Stimulated activated CD8-positive, alpha-beta memory T cell treated with anti-CD3 and anti-CD28 coated beads, Interleukin-7, amount 100 ng/mL, for 1 hour (primary cell): ENCODE results near the gene KLHL3.

Experiments used
- DNase-seq, 2 donors: peaks; one replicate each; pipeline ENCODE4 v3.0.0-alpha.2; 2020; ENCODE audit warnings: low read depth in 2 of 2

KLHL3 gene

DNA sequence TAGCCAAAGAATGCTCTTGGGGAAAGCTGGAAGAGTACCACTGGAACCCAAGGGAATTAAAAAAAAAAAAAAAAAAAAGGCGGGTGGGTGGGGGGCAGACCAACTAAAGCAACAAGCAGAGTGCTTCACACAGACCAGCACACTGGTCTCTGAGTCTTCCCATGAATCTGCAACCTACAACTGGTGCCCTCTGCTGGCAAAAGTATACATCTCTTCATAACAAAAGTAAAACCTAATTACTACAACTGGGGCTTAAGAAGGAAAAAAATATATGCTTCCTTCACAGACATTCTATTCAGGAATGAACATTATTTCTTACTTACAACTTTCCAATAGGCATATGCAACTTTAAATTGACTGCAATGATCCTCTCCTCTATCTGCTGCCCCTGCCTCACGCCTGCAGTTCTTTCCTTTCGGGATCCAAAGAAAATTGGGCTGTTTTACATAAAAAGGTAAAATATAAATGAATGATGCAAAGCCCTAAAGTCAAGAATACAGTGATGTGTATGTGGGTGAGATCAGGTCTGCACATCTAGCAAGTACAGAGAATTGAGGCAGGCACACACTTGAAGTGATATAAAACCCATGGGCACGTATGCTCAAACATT, 7.2 kb upstream of the KLHL3 start:
- DNase-seq: no peak

DNA sequence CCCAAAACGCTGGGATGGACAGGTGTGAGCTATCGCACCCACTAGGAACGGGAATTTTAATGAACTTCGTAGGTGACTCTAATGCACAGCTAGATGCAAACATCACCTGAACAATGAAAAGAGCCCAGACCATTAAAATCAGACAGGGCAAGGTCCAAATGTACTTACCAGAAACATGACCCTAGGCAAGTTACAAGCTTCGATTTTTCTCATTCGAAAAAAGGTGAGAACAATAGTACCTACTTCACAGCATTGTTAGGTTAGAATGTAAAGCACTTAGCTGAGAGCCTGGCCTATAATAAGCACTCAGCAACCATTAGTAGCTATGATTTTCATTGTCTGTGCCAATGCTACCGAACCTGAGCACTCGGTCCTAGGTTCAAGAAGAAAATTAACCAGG, 5.8 kb upstream of the KLHL3 start:
- no peak for DNase-seq

DNA sequence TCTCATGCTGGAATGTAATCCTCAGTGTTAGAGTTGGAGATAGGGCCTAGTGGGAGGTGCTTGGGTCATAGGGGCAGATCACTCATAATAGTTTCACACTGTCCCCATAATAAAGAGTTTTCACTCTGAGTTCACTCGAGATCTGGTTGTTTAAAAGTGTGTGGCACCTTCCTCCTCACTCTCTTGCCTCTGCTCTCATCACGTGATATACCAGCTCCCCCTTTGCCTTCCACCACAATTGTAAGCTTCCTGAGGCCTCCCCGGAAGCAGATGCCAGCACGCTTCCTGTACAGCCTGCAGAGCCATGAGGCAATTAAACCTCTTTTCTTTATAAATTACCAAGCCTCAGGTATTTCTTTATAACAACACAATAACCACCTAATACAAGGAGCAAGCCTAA, 3.8 kb upstream of the KLHL3 start:
- no peak for DNase-seq

DNA sequence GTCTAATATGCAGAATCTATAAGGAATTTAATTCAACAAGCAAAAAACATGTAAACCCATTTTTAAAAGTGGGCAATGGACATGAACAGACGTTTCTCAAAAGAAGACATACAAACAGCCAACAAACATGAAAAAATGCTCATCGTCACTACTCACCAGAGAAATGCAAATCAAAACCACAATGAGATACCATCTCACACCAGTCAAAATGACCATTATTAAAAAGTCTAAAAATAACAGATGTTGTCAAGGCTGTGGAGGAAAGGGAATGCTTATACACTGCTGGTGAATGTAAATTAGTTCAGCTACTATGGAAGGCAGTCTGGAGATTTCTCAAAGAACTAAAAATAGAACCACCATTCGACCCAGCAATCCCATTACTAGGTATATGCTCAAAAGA, 3.1 kb upstream of the KLHL3 start:
- DNase-seq: no peak

DNA sequence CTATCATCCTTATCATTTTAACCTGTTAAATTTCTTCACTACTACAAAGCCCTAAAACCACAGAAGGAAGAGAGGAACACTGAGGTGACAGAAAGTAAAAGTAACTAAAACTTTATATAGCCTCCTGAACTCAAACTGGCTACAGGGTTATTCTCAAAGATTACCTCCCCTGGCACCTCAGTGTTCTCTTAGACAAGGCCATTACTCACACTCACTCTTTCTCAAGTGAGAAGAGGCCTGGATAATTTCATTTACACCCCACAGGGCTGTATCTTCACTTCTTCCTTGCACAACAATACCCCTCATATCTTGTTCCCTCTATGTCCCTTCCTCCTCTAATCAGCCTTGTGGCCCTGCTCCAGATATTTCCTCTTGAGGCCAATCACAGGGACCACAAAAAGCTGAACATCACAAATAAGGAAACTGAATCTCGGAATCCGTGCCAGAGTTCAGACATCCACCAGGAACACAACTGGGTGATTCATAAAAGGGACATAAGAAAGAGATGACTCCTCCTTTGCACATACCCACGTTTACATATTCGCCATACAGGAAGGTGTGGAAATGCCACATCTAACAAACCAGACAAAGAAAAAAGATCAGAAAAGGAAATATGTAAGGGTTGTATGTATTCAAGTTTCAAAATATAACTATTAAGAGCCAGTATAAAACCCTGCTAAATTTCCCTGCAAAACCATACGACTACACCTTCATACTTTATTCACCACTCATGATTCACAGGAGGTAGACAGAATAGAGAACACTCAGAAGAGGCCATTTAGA, 1.7 kb upstream of the KLHL3 start:
- no peak for DNase-seq

DNA sequence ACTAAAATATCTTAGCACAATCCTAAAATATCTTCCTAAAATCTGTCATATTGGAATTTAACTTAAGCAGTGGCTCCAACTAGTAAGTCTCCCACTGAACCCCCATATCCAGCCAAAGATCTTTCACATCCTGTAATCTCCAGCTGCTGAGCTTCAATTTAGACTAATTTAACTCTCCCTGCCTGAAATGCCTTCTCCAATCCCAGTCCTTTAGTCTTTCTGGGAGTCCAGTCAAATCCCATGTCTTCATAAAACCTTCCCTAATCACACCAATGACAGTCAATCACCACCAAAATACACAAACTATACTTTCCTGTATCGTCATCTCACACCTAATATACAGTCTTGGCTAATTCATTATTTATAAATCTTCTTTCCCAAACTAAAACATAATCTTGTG, 607 bp upstream of the KLHL3 start:
- no peak for DNase-seq

DNA sequence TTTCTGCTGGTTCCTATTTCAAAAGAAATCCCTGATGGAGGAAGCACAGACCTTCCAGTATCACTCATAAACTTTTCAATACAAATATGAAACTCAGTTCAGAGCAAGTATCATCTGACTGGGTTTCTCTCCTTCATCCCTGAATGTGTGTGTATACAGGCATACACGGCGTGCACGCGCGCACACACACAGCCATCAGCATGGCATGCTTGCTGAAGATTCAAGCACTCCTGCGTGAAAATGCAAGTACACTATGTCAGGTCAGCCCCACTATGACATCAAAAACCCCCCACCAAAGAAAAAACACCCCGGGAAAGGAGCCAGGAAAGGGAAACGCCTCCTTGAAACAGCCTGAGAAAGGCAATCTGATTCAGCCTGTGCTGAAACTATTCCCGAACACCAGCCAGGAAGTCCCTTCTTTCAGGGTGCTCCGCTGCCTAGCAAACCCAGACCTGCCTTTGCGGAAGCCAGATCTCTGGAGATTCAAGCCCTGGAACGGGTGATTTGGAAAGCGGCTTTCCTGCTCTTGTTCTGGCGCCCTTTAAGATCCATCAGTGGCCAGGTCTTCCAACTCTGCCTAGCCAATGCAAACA, 831 bp downstream of the KLHL3 start:
- no peak for DNase-seq

DNA sequence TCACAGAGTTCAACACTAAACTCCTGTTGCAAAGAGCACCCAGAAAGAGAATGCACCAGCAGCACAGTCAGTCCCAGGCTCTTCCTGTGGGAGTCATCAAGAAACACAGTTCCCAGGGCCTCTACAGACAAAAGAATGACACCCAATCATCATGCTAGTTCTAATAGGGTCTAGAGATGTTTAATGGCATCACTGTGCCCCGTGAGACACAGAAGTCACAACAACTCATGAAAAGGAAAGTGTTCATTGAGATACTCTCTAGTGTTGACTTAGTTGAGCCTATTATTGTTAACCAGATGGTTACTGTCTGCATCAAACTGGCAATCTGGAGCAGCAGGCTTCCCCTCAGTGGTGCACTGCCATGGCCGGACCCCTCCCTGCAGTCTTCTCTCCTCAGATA, 1.6 kb downstream of the KLHL3 start:
- DNase-seq: no peak

DNA sequence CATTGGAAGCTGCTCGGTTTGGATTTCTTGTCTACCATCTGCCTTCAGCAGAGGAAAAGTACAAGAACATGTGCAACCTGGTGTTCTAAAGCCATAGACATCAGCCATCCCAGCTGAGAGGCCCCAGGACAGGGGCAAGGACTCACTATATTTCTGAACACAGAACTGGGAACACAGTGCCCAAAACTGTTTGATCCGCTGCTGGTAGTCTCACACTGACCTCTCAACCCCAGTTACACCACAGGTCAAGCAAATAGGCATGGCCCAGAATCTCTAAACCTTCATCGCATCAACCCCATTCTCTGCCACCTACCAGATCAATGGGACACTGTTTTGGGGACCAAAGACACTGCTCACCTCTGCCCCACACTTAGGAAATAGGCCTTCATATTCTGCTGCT, 2.0 kb downstream of the KLHL3 start:
- DNase-seq: no peak

DNA sequence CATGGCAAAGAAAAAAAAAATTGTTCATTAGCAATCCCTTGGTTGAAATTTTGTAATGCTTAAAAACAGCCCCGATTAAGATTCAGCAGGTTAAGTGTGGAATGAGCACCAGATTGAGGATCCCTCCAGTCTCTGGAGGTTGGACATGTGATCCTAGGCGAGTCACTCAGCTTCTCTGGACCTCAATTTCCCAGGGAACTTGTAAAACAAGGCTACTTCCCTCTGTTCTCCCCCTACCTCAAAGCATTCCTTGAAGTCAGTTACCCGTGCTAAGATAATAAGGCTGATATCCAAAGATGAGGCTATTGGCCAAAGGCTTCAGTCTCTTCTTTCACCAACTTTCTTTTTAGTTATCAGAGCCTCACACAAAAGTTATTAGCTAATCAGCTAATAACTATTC, 2.9 kb downstream of the KLHL3 start:
- DNase-seq: no peak

DNA sequence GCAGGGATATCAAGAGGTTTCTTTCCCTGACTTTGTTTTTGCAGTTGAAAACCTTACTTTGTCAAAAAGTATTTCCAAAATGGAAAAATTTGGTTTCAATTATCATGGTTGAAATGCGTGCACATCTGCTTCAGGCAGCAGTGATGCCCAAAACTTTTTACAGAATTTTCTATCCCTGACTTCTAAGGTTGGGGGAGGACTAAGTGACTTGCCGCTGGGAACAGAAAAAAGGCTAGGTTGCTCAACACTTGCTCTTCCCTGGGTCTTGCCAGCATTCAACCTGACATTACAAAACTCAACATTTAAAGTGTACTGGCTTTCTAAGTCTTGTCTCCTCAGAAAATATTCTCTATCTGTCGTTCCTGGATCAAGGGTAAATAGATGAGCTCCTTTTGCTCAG, 4.7 kb downstream of the KLHL3 start:
- no peak for DNase-seq

DNA sequence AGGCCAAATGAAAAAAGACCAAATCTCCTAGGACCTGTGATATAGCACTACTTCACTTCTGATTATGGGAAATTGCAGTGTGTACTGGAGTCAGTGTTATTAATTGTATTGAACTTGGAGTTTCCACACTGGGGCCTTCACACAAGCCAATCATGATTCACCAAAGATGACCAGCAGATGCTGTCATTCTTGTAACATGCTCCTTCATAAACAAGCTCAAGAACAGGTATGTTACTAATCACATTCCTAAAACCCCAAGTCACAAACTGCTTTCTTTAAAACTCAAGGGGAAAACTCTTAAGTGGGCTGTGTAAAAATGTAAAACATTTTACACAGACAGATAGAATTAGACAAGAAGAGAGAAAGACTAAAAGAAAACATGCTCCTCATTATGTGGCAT, 5.6 kb downstream of the KLHL3 start:
- DNase-seq: no peak

DNA sequence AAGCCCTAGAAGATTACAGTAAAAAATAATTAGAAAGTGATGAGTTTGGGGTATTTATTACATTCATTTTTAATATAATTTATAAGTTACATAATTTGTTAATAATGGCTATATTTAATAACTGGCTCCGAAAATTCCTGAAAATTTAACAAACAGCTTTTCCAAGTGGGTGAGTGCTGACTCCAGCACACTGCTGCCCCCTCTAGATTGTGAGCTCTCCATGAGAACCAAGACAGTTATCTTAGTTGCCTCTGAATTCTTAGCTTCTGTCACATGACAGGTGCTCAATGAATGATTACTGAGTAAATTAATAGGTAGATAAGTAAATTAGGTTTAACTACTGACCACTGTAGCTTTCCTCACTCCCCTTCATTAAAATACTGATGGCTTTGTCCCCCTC, 7.8 kb downstream of the KLHL3 start:
- DNase-seq: no peak

DNA sequence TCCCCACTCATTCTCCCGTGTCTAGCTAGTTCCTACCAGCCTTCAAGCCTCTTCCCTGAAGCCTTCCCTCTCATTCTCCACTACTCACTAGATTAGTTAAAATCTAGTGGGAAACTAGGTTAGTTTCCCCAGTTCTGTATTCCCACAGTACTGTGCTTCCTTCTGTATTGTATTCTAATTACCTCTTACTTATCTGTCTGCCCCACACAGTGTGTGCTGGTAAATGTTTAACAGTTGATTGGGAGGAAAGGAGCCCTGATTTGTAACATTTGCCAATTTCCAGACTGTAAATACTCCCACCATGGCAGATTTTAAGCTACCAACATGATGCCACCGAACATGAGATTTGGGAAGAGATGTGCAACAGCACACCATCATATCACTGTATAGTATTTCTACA, 8.3 kb downstream of the KLHL3 start:
- no peak for DNase-seq

DNA sequence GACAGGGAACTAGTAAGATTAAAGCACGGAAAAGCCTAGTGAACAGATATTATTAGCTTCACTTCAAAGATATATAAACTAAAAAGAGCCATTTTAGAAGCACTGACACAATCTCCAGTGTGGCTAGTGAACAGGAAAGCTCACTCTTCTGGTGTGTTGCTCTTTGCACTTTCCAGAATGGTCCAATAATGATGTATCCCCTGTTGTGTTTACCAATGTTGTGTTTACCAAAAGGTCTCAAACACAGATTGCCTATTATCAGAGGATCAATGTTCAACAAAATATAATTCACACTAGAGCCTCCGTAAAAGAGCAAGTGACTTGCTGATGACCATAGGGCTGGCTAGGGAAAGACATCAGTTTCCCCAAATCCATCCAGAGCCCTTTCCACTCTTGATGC, 11.6 kb downstream of the KLHL3 start:
- no peak for DNase-seq

DNA sequence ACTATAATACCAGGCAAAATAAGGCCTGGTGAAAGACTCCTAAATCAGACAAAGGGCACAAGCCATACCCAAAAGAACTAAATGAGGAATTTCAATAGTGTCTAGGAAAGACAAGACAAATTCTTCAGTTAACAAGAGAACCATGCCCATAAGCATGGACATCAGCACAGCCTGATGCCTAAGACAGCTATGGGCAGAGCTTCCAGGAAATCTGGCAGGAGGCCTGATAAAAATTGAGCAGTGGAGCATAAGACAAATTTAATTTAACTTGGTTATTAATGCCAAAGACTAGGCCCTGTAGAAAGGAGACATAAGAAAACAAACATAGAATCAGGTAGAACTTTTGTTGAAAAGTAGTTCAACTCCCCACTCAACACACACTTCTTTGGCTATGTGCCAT, 17.3 kb downstream of the KLHL3 start:
- DNase-seq: no peak

DNA sequence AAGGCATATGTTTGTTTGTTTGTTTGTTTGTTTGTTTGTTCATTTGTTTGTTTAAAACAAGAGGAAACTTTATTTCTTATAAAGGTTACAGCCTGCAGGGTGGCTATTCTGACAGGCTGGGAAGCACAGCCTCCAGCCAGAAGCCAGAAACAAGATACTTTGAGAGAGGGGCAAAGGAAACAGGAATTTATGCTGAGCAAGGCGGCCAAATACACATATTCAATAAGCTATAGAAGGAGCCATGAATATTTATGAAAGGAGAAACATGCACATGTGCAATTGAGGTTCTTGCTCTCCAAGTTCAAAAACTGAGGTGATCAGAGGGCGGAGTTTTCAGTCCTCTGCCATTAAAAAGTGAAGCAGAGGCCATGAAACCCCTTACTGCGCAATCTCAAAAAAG, 19.6 kb downstream of the KLHL3 start:
- no peak for DNase-seq

DNA sequence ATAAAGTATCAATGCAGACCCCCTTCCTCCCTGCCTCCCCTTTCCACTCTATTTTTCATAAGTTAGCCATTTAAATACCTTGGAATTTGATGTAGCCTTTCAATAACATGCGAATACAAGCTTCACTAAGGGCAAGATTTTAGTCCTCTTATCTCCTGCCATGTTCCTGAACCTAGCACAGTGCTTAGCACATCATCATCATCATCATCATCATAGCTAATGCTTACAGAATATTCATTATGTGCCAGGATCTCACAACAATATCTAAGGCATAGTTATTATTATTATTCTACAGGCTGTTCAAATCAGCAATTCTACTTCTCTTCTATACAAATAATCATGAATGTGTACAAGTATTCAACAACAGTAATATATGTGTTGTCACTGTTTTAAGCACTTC, 20.4 kb downstream of the KLHL3 start:
- no peak for DNase-seq

DNA sequence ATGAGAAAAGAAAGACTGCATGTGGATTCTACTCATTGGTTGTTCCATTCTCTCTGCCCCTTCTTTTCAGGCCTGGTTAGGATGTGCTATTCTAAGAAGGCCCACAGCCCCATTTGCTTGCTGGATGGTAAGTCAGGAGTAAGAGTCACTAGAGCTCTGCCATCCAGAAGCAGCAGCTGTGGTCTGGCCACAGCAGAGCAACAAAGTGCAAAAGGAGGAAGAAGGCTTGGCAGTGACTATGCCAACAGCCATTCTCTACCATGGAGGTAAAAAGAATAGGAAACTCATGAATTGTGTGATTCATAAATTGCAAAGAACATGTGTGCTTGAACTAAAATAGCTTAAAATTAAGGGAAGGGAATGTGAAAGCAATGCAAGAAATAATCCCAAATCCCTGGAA, 20.9 kb downstream of the KLHL3 start:
- no peak for DNase-seq

DNA sequence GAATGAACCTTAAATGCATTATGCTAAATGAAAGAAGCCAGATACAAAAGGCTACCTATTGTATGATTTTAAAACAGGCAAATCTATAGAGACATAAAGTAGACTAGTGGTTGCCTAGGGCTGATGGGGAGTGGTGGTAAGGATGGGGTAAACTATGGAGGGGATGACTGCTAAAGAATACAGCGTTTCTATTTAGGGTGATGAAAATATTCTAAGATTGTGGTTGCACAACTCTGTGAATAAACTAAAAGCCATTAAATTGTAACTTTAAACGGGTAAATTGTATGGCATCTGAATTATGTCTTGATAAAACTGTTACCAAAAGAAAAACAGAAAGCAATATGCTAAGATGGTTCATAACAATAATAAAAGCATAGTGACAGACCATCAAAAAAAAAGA, 21.4 kb downstream of the KLHL3 start:
- DNase-seq: no peak

DNA sequence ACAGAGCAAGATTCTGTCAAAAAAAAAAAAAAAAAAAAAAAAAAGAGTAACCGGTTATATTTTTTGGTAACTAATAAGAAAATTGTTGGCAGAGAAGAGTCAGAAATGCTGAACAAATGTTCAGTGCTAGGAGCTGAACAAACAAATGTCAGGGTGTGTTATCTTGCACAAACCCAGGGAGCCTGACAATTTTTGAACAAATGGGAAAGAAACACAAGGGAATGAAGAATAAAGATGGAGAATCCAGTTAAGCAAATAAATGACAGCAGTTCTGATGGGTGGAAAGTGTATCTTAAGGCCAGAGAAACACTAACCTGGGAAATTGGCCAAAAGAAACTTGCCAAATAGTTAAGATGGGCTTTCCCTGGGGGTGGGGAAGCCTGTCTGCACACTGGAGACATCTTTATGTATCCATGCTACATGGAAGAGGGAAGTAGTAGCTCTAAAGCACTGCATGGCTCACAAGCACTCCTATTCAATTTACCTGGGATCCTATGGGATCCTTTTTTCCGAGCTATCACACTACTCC, 23.7 kb downstream of the KLHL3 start:
- no peak for DNase-seq

DNA sequence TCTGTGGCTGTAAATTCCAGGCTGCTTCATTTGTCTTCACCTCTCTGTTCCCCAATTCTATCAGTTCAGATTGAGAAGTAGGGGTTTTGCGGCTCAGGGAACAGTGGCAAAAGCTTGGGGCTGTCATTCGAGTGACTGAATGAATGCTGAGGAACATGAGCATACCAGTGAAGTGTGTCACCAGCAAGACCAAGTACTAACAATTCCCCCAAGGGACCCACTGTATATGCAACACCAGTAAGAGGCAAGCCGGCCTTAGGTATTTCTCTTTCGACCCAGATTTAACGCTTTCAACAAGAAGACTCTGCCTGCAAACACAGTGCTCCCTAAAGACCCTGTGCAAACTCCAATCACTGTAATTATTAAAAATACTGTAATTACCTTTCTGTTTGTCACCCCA, 25.8 kb downstream of the KLHL3 start:
- DNase-seq: no peak
